ENCODE measurements around the gene AMMECR1. TPM values are rescaled to one million over a fixed set of nuclear protein-coding genes. Genes with fewer than 3 reads are reported as not detected.
"Not testable (repeated sequence)": the region's sequence is repeated elsewhere in the genome, so short reads cannot be mapped to it uniquely, and the experiment has no call there.

Gene AMMECR1
- total RNA-seq, 4 donors from 2014 or later: 7.4 to 18.9 (median 12.6) TPM

DNA sequence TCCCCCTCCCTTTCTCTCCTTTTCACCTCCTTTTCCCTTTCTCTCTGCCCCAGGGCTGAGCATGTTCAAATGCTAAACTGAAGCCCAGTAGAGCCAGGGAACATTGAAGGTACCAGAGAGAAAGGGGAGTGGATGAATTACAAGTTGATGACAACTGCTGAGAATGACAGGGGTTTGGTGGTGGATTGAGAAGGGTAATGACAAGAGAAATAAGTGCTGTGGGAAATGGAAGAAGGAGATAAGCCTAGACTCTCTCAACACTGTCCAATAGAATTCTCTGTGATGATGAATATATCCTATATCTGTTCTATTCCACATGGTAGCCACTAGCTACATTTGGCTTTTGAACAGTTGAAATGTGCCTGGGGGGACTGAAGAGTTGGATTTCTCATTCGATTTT, 160.4 kb downstream of the AMMECR1 start:
- no peaks in the 10 kb centered on the region for H3K27me3 ChIP-seq
- WGBS: 71% methylated on average over 1 of the region's 1 CpG
- H3K4me3 ChIP-seq: no peak overlapping the region
- H3K4me1 ChIP-seq: peaks cover 6% of the 10 kb centered on the region
- no peaks in the 10 kb centered on the region for H3K9me3 ChIP-seq
- no peak overlapping the region for H3K27ac ChIP-seq
- TF ChIP-seq EP300 (IDR thresholded peaks at IDR 0.05) (no peak), POLR2A (IDR thresholded peaks at IDR 0.05) (no peak), POLR2AphosphoS5 (IDR thresholded peaks at IDR 0.05) (no peak)
- TF ChIP-seq, protein P1, sequence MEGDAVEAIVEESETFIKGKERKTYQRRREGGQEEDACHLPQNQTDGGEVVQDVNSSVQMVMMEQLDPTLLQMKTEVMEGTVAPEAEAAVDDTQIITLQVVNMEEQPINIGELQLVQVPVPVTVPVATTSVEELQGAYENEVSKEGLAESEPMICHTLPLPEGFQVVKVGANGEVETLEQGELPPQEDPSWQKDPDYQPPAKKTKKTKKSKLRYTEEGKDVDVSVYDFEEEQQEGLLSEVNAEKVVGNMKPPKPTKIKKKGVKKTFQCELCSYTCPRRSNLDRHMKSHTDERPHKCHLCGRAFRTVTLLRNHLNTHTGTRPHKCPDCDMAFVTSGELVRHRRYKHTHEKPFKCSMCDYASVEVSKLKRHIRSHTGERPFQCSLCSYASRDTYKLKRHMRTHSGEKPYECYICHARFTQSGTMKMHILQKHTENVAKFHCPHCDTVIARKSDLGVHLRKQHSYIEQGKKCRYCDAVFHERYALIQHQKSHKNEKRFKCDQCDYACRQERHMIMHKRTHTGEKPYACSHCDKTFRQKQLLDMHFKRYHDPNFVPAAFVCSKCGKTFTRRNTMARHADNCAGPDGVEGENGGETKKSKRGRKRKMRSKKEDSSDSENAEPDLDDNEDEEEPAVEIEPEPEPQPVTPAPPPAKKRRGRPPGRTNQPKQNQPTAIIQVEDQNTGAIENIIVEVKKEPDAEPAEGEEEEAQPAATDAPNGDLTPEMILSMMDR (IDR thresholded peaks at IDR 0.05): no peak
- DNase-seq (ENCODE audit: low spot score in 2 of 2): no peak
- no peaks in the 10 kb centered on the region for H3K36me3 ChIP-seq

DNA sequence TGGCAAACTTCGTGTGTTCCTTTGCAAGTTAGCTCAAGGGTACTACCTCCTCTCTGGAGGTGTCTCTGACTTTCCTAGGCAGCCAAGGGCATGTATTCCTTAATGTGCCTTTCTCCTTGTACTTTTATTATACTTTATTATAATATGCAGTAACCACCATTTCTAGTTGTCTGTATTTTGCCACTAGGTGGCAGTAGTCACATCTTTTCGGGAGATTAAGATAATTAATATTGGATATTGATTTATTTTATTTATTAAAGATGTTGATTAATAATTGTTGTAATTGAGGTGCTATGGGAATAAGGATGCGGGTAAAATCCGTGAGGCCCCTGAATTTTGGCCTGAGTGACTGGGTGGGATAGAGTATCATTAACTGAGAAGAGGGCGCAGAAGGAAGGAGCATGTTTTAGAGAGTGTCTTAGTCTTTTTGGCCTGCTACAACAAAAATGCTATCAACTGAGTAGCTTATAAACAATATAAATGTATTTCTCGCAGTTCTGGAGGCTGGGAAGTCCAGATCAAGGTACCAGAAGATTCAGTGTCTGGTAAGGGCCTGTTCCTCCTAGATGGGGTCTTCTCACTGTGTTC, 161.6 kb downstream of the AMMECR1 start:
- no peak for TF ChIP-seq POLR2AphosphoS5 (IDR thresholded peaks at IDR 0.05)
- TF ChIP-seq POLR2A (IDR thresholded peaks at IDR 0.05): no peak
- TF ChIP-seq, protein P1 (IDR thresholded peaks at IDR 0.05): no peak
- no peak for TF ChIP-seq EP300 (IDR thresholded peaks at IDR 0.05)
- H3K36me3 ChIP-seq: no peaks in the 10 kb centered on the region
- DNase-seq (ENCODE audit: low spot score in 2 of 2): no peak
- no peaks in the 10 kb centered on the region for H3K27me3 ChIP-seq
- no peak overlapping the region for H3K27ac ChIP-seq
- H3K4me3 ChIP-seq: no peak overlapping the region
- H3K9me3 ChIP-seq: no peaks in the 10 kb centered on the region
- peaks cover 6% of the 10 kb centered on the region for H3K4me1 ChIP-seq
- WGBS: 52% methylated on average over 6 of the region's 6 CpGs

DNA sequence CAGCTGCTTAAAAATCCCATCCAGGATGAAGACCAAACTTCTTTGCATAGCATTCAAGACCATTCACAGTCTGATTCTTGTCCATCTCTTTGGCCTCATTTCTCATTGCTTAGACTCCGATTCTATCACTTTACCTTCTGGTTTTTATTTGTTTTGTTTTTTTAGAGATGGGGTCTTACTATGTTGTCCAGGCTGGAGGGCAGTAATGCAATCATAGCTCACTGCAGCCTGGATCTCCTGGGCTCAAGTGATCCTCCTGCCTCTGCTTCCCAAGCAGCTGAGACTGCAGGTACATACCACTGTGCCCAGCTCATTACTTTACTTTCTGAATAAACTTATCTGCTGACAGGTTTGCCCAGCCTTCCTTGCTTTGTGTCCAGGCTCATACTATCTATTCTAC, 162.1 kb downstream of the AMMECR1 start:
- Histone ChIP-seq H3K4me3 (no peak overlapping the region), H3K27ac (no peak overlapping the region), H3K27me3 (no peaks in the 10 kb centered on the region), H3K9me3 (no peaks in the 10 kb centered on the region), H3K4me1 (peaks cover under 1% of the 10 kb centered on the region), H3K36me3 (no peaks in the 10 kb centered on the region)
- WGBS: 71% methylated on average over 1 of the region's 1 CpG
- no peak for DNase-seq (ENCODE audit: low spot score in 2 of 2)
- no peak for TF ChIP-seq EP300 (IDR thresholded peaks at IDR 0.05)
- TF ChIP-seq POLR2AphosphoS5 (IDR thresholded peaks at IDR 0.05): no peak
- no peak for TF ChIP-seq POLR2A (IDR thresholded peaks at IDR 0.05)
- TF ChIP-seq, protein P1 (IDR thresholded peaks at IDR 0.05): no peak

DNA sequence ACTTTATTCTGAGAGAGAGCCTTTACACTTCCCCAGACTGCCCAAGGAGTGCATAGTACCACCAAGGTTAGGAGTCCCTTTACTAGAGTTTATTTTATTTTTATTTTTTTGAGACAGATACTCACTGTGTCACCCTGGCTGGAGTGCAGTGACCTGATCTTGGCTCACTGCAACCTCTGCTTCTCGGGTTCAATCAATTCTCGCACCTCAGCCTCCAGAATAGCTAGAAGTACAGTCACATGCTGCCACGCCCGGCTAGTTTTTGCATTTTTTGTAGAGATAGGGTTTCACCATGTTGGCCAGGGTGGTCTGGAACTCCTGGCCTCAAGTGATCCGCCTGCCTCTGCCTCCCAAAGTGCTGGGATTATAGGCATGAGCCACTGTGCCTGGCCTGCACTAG, 163.6 kb downstream of the AMMECR1 start:
- DNase-seq (ENCODE audit: low spot score in 2 of 2); H3K9me3 ChIP-seq; H3K4me1 ChIP-seq; H3K27ac ChIP-seq; H3K36me3 ChIP-seq; H3K27me3 ChIP-seq; H3K4me3 ChIP-seq: not testable (repeated sequence)
- 74% methylated on average over 5 of the region's 5 CpGs for WGBS

DNA sequence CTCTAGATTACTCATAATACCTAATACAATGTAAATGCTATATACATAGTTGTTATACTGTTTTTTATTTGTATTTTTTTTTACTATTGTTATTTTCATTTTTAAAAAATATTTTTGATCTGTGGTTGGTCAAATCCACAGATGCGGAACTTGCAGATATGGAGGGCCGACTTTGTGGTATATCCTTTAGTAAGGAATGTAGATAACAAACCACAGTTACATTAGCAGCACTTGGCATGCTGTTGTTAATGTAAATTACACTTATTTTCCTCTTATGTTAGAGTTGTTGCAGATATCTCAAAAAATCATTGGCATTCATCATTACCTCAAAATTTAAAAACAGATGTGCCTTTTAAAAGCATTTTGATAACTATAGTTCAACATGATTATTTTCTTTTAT, 164.0 kb downstream of the AMMECR1 start:
- H3K27ac ChIP-seq: no peak overlapping the region
- no peaks in the 10 kb centered on the region for H3K36me3 ChIP-seq
- 79% methylated on average over 2 of the region's 2 CpGs for WGBS
- no peaks in the 10 kb centered on the region for H3K4me1 ChIP-seq
- TF ChIP-seq POLR2AphosphoS5 (IDR thresholded peaks at IDR 0.05) (no peak), EP300 (IDR thresholded peaks at IDR 0.05) (no peak), POLR2A (IDR thresholded peaks at IDR 0.05) (no peak)
- TF ChIP-seq, protein P1 (IDR thresholded peaks at IDR 0.05): no peak
- no peaks in the 10 kb centered on the region for H3K27me3 ChIP-seq
- H3K9me3 ChIP-seq: no peaks in the 10 kb centered on the region
- H3K4me3 ChIP-seq: no peak overlapping the region
- DNase-seq (ENCODE audit: low spot score in 2 of 2): no peak

DNA sequence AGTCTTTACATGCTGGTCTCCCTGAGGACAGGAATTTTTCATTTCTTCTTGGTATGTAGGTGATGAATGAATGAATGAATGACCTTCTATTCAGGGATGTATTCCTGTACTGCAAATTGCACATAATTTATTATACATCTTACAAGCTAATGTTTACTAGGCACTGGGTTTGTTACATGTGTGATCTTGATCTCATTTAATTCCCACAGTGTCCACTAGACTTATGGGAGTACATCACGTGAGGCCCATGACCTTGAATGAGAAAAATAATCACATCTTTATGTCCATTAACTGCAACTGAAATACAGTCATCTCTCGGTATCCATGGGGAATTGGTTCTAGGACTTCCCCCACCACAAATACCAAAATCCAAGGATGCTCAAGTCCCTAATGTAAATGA, 164.6 kb downstream of the AMMECR1 start:
- WGBS: 72% methylated on average over 2 of the region's 2 CpGs
- no peak for TF ChIP-seq EP300 (IDR thresholded peaks at IDR 0.05)
- TF ChIP-seq, protein P1 (IDR thresholded peaks at IDR 0.05): no peak
- TF ChIP-seq POLR2AphosphoS5 (IDR thresholded peaks at IDR 0.05): no peak
- no peak for TF ChIP-seq POLR2A (IDR thresholded peaks at IDR 0.05)
- no peak for DNase-seq (ENCODE audit: low spot score in 2 of 2)
- Histone ChIP-seq H3K27me3 (no peaks in the 10 kb centered on the region), H3K9me3 (no peaks in the 10 kb centered on the region), H3K4me3 (no peak overlapping the region), H3K4me1 (no peaks in the 10 kb centered on the region), H3K36me3 (no peaks in the 10 kb centered on the region), H3K27ac (no peak overlapping the region)
